ENCODE measurements around the gene FXYD6.

DNA sequence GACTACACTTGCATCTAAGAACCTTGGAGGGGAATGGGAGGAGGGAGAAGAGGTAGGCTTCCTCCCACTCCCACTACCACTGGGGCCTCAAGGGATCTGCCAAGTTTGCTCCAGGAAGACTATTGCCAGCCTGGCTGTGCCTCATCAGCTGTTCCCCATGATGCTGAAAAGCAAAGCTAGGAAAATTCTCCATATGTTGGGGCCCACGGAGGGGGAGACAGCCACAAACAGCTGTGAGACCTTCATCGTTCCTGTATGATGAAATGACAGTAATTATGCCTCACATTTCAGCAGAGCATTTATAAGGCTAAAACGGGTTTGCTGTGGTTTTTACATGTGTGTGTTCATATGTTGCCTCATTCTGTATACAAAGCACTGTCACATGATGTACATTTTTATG is 86.2 kb downstream of the FXYD6 start:
- TF ChIP-seq, protein P1, sequence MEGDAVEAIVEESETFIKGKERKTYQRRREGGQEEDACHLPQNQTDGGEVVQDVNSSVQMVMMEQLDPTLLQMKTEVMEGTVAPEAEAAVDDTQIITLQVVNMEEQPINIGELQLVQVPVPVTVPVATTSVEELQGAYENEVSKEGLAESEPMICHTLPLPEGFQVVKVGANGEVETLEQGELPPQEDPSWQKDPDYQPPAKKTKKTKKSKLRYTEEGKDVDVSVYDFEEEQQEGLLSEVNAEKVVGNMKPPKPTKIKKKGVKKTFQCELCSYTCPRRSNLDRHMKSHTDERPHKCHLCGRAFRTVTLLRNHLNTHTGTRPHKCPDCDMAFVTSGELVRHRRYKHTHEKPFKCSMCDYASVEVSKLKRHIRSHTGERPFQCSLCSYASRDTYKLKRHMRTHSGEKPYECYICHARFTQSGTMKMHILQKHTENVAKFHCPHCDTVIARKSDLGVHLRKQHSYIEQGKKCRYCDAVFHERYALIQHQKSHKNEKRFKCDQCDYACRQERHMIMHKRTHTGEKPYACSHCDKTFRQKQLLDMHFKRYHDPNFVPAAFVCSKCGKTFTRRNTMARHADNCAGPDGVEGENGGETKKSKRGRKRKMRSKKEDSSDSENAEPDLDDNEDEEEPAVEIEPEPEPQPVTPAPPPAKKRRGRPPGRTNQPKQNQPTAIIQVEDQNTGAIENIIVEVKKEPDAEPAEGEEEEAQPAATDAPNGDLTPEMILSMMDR (IDR thresholded peaks at IDR 0.05): no peak
- no peak for TF ChIP-seq POLR2A (IDR thresholded peaks at IDR 0.05)

Measured in adrenal gland (tissue), 5 donors.